Tibial artery (tissue), 4 donors: ENCODE results near the gene TSPAN9.
A peak's percentile ranks its signal among the peaks of the same experiment; 100 is the strongest.

Experiments used
- DNase-seq, 2 donors: peaks; one replicate each; pipeline ENCODE4 v3.0.0-alpha.2; 2019
- H3K27ac ChIP-seq, 2 donors: fragments of 200-600 bp; sonication (generic) in 1 of 2; 1 replicate in 1 of 2; 2 replicates in 1 of 2; pipeline ENCODE4 v1.5.1; 2018 to 2019; ENCODE audit warnings: mild to moderate bottlenecking in 1 of 2
- H3K27me3 ChIP-seq, 2 donors: fragments of 200-600 bp; sonication (generic) in 1 of 2; one replicate each; pipeline versions ENCODE4 v1.5.1 to v1.6.0; 2016 to 2019
- H3K36me3 ChIP-seq, 3 donors: fragments of 200-600 bp; sonication (generic) in 2 of 3; one replicate each; pipeline ENCODE4 v1.5.1; 2016 to 2019; ENCODE audit warnings: mild to moderate bottlenecking in 2 of 3
- H3K4me1 ChIP-seq, 4 donors: fragments of 200-600 bp; sonication (generic) in 2 of 4; 1 replicate in 3 of 4; 2 replicates in 1 of 4; pipeline ENCODE4 v1.5.1; 2016 to 2019
- H3K4me3 ChIP-seq, 2 donors: fragments of 200-600 bp; sonication (generic) in 1 of 2; 1 replicate in 1 of 2; 2 replicates in 1 of 2; pipeline ENCODE4 v1.5.1; 2018 to 2019; ENCODE audit warnings: mild to moderate bottlenecking in 2 of 2
- H3K9me3 ChIP-seq, 3 donors: fragments of 200-600 bp; sonication (generic) in 1 of 3; one replicate each; pipeline ENCODE4 v1.5.1; 2016 to 2019
- CTCF ChIP-seq, 2 experiments: fragments of 200-600 bp in 1 of 2; fragments of 450-650 bp in 1 of 2; IDR thresholded peaks; one replicate each; pipeline ENCODE4 v1.5.1; 2017 to 2019; ENCODE audit warnings: antibody characterized with exemption in 2 of 2, mild to moderate bottlenecking in 1 of 2, moderate library complexity in 1 of 2
- intact Hi-C: fragments of 100-400 bp; cut with DNase I; formaldehyde crosslinking; loops from one replicate; pipeline ENCODE4 v1.15.0; 2023; ENCODE audit warnings: low total_unique reads

The TSPAN9 gene

GRCh38 chr12:3195859-3196483, 118.8 kb downstream of the TSPAN9 start:
- intact Hi-C loops, result no loop called here
- H3K27ac ChIP-seq, result no peak overlapping the region
- H3K27me3 ChIP-seq, result no peaks in the 10 kb centered on the region
- no peaks in the 10 kb centered on the region for H3K9me3 ChIP-seq
- TF ChIP-seq CTCF (IDR thresholded peaks at IDR 0.05), result no peak
- no peak for DNase-seq
- H3K36me3 ChIP-seq, result no peaks in the 10 kb centered on the region
- H3K4me3 ChIP-seq, result no peak overlapping the region
- H3K4me1 ChIP-seq, result peaks cover 0 to 19% (median 19%) of the 10 kb centered on the region in 4 donors

- Histone ChIP-seq H3K9me3 (no peaks in the 10 kb centered on the region), H3K27ac (no peak overlapping the region), H3K4me1 (peaks cover 0 to 25% (median 24%) of the 10 kb centered on the region in 4 donors), H3K27me3 (no peaks in the 10 kb centered on the region), H3K4me3 (no peak overlapping the region), H3K36me3 (no peaks in the 10 kb centered on the region)
- intact Hi-C loops, result no loop called here
- DNase-seq, result no peak
- TF ChIP-seq CTCF (IDR thresholded peaks at IDR 0.05), result no peak
These were observed 119.3 kb downstream of the TSPAN9 start for GRCh38 chr12:3196488-3196887.

- intact Hi-C loops, result no loop called here
- DNase-seq, result no peak
- Histone ChIP-seq H3K9me3 (no peaks in the 10 kb centered on the region), H3K36me3 (no peaks in the 10 kb centered on the region), H3K4me3 (no peak overlapping the region), H3K27ac (no peak overlapping the region), H3K4me1 (peaks cover 0 to 32% (median 31%) of the 10 kb centered on the region in 4 donors), H3K27me3 (no peaks in the 10 kb centered on the region)
- no peak for TF ChIP-seq CTCF (IDR thresholded peaks at IDR 0.05)
These were observed 120.1 kb downstream of the TSPAN9 start for GRCh38 chr12:3197131-3197818.

- no peak for DNase-seq
- intact Hi-C loops, result loop anchor here (2.0 to 5.0 kb wide), 3 partner anchors 63 to 127 kb away; no protein-coding TSS in a partner anchor
- no peaks in the 10 kb centered on the region for H3K9me3 ChIP-seq
- H3K36me3 ChIP-seq, result no peaks in the 10 kb centered on the region
- peak overlapping the region; percentile 50 to 71 for H3K4me3 ChIP-seq
- no peaks in the 10 kb centered on the region for H3K27me3 ChIP-seq
- TF ChIP-seq CTCF (IDR thresholded peaks at IDR 0.05), result no peak
- peak overlapping the region in 1 of 2 donors; percentile 31 for H3K27ac ChIP-seq
- H3K4me1 ChIP-seq, result peaks cover 0 to 50% (median 45%) of the 10 kb centered on the region in 4 donors
These were observed 122.4 kb downstream of the TSPAN9 start for GRCh38 chr12:3199551-3200031.

- H3K27ac ChIP-seq, result peak overlapping the region; percentile 31 to 44
- peaks cover 0 to 56% (median 47%) of the 10 kb centered on the region in 4 donors for H3K4me1 ChIP-seq
- TF ChIP-seq CTCF (IDR thresholded peaks at IDR 0.05), result no peak
- no peak for DNase-seq
- H3K27me3 ChIP-seq, result no peaks in the 10 kb centered on the region
- no peaks in the 10 kb centered on the region for H3K36me3 ChIP-seq
- intact Hi-C loops, result loop anchor here (2.0 to 5.0 kb wide), 3 partner anchors 62 to 128 kb away; no protein-coding TSS in a partner anchor
- no peaks in the 10 kb centered on the region for H3K9me3 ChIP-seq
- peak overlapping the region; percentile 50 to 71 for H3K4me3 ChIP-seq
These were observed 122.9 kb downstream of the TSPAN9 start for GRCh38 chr12:3200032-3200617.
